Prostate gland (tissue), 2 donors: ENCODE measurements around the gene WNK2.

Experiments
- POLR2AphosphoS5 ChIP-seq: sonication (generic); formaldehyde crosslinking; IDR thresholded peaks from one replicate; pipeline ENCODE4 v1.6.1; 2017; ENCODE audit warnings: antibody characterized with exemption
- TF ChIP-seq, protein P1 (sequence below), 4 experiments: fragments of 200-600 bp in 2 of 4; fragments of 450-650 bp in 2 of 4; sonication (generic) in 2 of 4; IDR thresholded peaks; 1 replicate in 3 of 4; 2 replicates in 1 of 4; pipeline ENCODE4 v1.5.1; 2016 to 2019; ENCODE audit warnings: antibody characterized with exemption in 4 of 4, mild to moderate bottlenecking in 2 of 4, moderate library complexity in 2 of 4

DNA sequence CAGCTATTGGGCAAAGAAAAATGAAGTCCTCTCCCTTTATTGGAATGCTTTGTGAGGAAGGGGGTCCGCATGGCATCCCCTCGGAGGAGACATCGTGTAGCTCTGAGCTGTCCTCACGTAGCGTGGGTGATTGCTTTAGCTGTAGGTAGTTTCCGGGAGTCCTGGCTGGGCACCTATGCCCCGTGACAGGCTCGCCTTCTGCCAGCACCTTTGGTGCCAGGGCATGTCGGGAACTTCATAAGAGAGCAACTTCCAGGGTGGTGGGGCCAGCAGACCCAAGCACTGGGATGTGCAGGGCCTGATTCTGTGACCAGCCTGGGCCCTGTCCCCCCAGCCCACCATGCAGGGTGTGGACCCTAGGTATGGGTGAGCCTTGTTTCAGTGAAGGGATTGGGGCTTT, 64.0 kb downstream of the WNK2 start:
- TF ChIP-seq, protein P1, sequence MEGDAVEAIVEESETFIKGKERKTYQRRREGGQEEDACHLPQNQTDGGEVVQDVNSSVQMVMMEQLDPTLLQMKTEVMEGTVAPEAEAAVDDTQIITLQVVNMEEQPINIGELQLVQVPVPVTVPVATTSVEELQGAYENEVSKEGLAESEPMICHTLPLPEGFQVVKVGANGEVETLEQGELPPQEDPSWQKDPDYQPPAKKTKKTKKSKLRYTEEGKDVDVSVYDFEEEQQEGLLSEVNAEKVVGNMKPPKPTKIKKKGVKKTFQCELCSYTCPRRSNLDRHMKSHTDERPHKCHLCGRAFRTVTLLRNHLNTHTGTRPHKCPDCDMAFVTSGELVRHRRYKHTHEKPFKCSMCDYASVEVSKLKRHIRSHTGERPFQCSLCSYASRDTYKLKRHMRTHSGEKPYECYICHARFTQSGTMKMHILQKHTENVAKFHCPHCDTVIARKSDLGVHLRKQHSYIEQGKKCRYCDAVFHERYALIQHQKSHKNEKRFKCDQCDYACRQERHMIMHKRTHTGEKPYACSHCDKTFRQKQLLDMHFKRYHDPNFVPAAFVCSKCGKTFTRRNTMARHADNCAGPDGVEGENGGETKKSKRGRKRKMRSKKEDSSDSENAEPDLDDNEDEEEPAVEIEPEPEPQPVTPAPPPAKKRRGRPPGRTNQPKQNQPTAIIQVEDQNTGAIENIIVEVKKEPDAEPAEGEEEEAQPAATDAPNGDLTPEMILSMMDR (IDR thresholded peaks at IDR 0.05): no peak
- TF ChIP-seq POLR2AphosphoS5: no peak
